ENCODE data around the gene TNS3.

DNA sequence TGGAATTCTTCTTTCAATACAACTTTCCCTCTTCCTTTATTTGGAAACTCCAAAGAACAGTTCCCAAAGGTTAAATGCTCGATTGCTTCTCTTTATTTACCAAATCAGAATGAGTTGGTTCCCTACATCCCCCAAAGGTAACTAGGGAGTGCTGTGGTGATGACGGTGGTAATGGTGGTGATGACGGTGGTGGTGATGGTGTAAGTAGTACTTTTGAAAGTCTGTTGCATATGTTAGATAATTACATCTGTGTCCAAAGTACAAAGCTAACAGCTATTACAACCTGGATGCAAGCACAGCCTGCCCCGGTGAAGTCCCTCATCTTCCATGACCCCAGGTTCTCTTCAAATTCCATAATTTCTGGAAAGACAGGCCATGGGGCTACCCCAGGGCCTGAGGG lies 115.1 kb downstream of the TNS3 start:
- TF ChIP-seq POLR2A (IDR thresholded peaks at IDR 0.05), result no peak
- TF ChIP-seq, protein P1, sequence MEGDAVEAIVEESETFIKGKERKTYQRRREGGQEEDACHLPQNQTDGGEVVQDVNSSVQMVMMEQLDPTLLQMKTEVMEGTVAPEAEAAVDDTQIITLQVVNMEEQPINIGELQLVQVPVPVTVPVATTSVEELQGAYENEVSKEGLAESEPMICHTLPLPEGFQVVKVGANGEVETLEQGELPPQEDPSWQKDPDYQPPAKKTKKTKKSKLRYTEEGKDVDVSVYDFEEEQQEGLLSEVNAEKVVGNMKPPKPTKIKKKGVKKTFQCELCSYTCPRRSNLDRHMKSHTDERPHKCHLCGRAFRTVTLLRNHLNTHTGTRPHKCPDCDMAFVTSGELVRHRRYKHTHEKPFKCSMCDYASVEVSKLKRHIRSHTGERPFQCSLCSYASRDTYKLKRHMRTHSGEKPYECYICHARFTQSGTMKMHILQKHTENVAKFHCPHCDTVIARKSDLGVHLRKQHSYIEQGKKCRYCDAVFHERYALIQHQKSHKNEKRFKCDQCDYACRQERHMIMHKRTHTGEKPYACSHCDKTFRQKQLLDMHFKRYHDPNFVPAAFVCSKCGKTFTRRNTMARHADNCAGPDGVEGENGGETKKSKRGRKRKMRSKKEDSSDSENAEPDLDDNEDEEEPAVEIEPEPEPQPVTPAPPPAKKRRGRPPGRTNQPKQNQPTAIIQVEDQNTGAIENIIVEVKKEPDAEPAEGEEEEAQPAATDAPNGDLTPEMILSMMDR (IDR thresholded peaks at IDR 0.05), result no peak
